HG03571 (cell line): Measurements from ENCODE around the gene CORO6.

Source experiments
- ATAC-seq: cut with Tn5 transposase; IDR thresholded peaks from one replicate; pipeline ENCODE4 v1.9.1; 2021; ENCODE audit not compliant: unreplicated experiment

Gene CORO6

GRCh38 chr17:29613856-29614255 is 8.9 kb downstream of the CORO6 start:
- no peak for ATAC-seq

- ATAC-seq, result peak; percentile 33
These were observed 9.3 kb downstream of the CORO6 start for GRCh38 chr17:29613352-29613837.

- ATAC-seq, result no peak
These were observed 10.1 kb downstream of the CORO6 start for GRCh38 chr17:29612404-29613280.

GRCh38 chr17:29612094-29612403 is 10.7 kb downstream of the CORO6 start:
- no peak for ATAC-seq

- no peak for ATAC-seq
These were observed 11.2 kb downstream of the CORO6 start for GRCh38 chr17:29611351-29612093.

- ATAC-seq, result no peak
These were observed 12.3 kb downstream of the CORO6 start for GRCh38 chr17:29610395-29610794.

GRCh38 chr17:29608986-29609385 is 13.7 kb downstream of the CORO6 start:
- no peak for ATAC-seq

- no peak for ATAC-seq
These were observed 15.0 kb downstream of the CORO6 start for GRCh38 chr17:29607557-29608195.

GRCh38 chr17:29603109-29603674 is 19.5 kb downstream of the CORO6 start:
- no peak for ATAC-seq

GRCh38 chr17:29597361-29598172 is 25.1 kb downstream of the CORO6 start:
- ATAC-seq, result no peak

GRCh38 chr17:29596811-29597210 is 25.9 kb downstream of the CORO6 start:
- ATAC-seq, result no peak

- no peak for ATAC-seq
These were observed 26.6 kb downstream of the CORO6 start for GRCh38 chr17:29595943-29596774.

- no peak for ATAC-seq
These were observed 27.4 kb downstream of the CORO6 start for GRCh38 chr17:29595107-29595942.

- ATAC-seq, result no peak
These were observed 28.1 kb downstream of the CORO6 start for GRCh38 chr17:29594519-29595090.

GRCh38 chr17:29593591-29594518 is 28.9 kb downstream of the CORO6 start:
- ATAC-seq, result no peak

GRCh38 chr17:29592850-29593551 is 29.7 kb downstream of the CORO6 start, which contains the start of gene ANKRD13B:
Gene ANKRD13B (plus strand): TSS chr17:29593132. CDS start chr17:29593622, 490 bp downstream.
- no peak for ATAC-seq
